GM23338 (cell line): ENCODE measurements around the gene C10orf71. TPM values are rescaled to one million over a fixed set of nuclear protein-coding genes. Genes with fewer than 3 reads are reported as not detected.

Experiments used
- ATAC-seq: fragments of 200-7000 bp; cut with Tn5 transposase; 3 replicates; pipeline ENCODE4 v1.9.1; 2020
- DNase-seq: peaks from one replicate; pipeline ENCODE4 v3.0.0-alpha.2; 2015; ENCODE audit warnings: low spot score
- H2AFZ ChIP-seq: fragments of 200-600 bp; sonication (generic); 2 replicates; pipeline ENCODE4 v1.8.0; 2016; ENCODE audit warnings: antibody characterized with exemption, mild to moderate bottlenecking, moderate library complexity
- H3F3A ChIP-seq: fragments of 200-600 bp; sonication (generic); replicated peaks from 2 replicates; pipeline ENCODE4 v1.8.0; 2017; ENCODE audit warnings: antibody characterized with exemption, mixed run types, low read depth
- H3K27ac ChIP-seq: fragments of 200-600 bp; sonication (generic); 2 replicates; pipeline ENCODE4 v1.6.1; 2016; ENCODE audit warnings: low read depth
- H3K27me3 ChIP-seq: fragments of 200-600 bp; sonication (generic); 2 replicates; pipeline ENCODE4 v1.8.0; 2016; ENCODE audit warnings: mild to moderate bottlenecking, mixed run types, moderate library complexity; ENCODE audit not compliant: insufficient read depth
- H3K36me3 ChIP-seq: fragments of 200-600 bp; sonication (generic); 2 replicates; pipeline ENCODE4 v1.8.0; 2016; ENCODE audit warnings: mild to moderate bottlenecking; ENCODE audit not compliant: insufficient read depth
- H3K4me1 ChIP-seq: fragments of 200-600 bp; sonication (generic); 2 replicates; pipeline ENCODE4 v1.8.0; 2016; ENCODE audit warnings: mild to moderate bottlenecking, moderate library complexity; ENCODE audit not compliant: insufficient read depth
- H3K4me2 ChIP-seq: fragments of 200-600 bp; sonication (generic); 2 replicates; pipeline ENCODE4 v1.7.1; 2017; ENCODE audit warnings: mixed run types
- H3K4me3 ChIP-seq: fragments of 200-600 bp; sonication (generic); 2 replicates; pipeline ENCODE4 v1.6.1; 2016; ENCODE audit warnings: mixed run types
- H3K79me2 ChIP-seq: fragments of 200-600 bp; sonication (generic); replicated peaks from 2 replicates; pipeline ENCODE4 v1.8.0; 2017; ENCODE audit warnings: mild to moderate bottlenecking; ENCODE audit not compliant: insufficient read depth
- H3K9me2 ChIP-seq: fragments of 200-600 bp; sonication (generic); 2 replicates; pipeline ENCODE4 v1.8.0; 2017; ENCODE audit not compliant: insufficient read depth
- H4K20me1 ChIP-seq: fragments of 200-600 bp; sonication (generic); replicated peaks from 2 replicates; pipeline ENCODE4 v1.8.0; 2017; ENCODE audit warnings: mild to moderate bottlenecking; ENCODE audit not compliant: insufficient read depth
- H3K27ac Mint-ChIP-seq: 2 replicates; pipeline ENCODE4 v1.8.0; 2020; ENCODE audit warnings: inconsistent platforms, mild to moderate bottlenecking, moderate library complexity, mixed read lengths
- H3K27me3 Mint-ChIP-seq: 3 replicates; pipeline ENCODE4 v1.8.0; 2022; ENCODE audit warnings: low read depth, mild to moderate bottlenecking, moderate library complexity, mixed read lengths, inconsistent platforms; ENCODE audit not compliant: insufficient read depth, poor library complexity
- H3K36me3 Mint-ChIP-seq: 3 replicates; pipeline ENCODE4 v1.8.0; 2021; ENCODE audit warnings: low read depth, mild to moderate bottlenecking, inconsistent platforms, moderate library complexity, mixed read lengths
- H3K4me1 Mint-ChIP-seq: 3 replicates; pipeline ENCODE4 v1.8.0; 2020; ENCODE audit warnings: mild to moderate bottlenecking, inconsistent platforms, mixed read lengths
- H3K4me3 Mint-ChIP-seq: 3 replicates; pipeline ENCODE4 v1.8.0; 2021; ENCODE audit warnings: moderate library complexity, mild to moderate bottlenecking, inconsistent platforms, mixed read lengths
- H3K9me3 Mint-ChIP-seq: 3 replicates; pipeline ENCODE4 v1.8.0; 2020; ENCODE audit warnings: moderate library complexity, mild to moderate bottlenecking, inconsistent platforms, mixed read lengths
- CREB1 ChIP-seq: fragments of 250-450 bp; sonication (Bioruptor Pico); IDR thresholded peaks from 2 replicates; pipeline ENCODE4 v1.5.0; 2020; ENCODE audit warnings: low read depth, mild to moderate bottlenecking, moderate library complexity
- CTCF ChIP-seq, 2 experiments: fragments of 200-600 bp in 1 of 2; sonication (generic) in 1 of 2; conservative IDR thresholded peaks; 2 replicates each; pipeline versions ENCODE4 v1.5.1 to v1.6.1; 2016 to 2017; ENCODE audit warnings: antibody characterized with exemption in 2 of 2, low read depth in 2 of 2, mild to moderate bottlenecking in 2 of 2, moderate library complexity in 1 of 2
- EZH2 ChIP-seq: fragments of 200-600 bp; sonication (generic); IDR thresholded peaks from one replicate; pipeline ENCODE4 v1.8.0; 2017; ENCODE audit warnings: antibody characterized with exemption, mild to moderate bottlenecking, low read depth; ENCODE audit not compliant: unreplicated experiment
- EZH2phosphoT487 ChIP-seq: fragments of 200-600 bp; sonication (generic); IDR thresholded peaks from one replicate; pipeline ENCODE4 v1.8.1; 2018; ENCODE audit warnings: antibody characterized with exemption; ENCODE audit not compliant: unreplicated experiment
- JUNB ChIP-seq: IDR thresholded peaks from one replicate; pipeline ENCODE4 v1.6.1; 2016; ENCODE audit warnings: antibody characterized with exemption; ENCODE audit not compliant: unreplicated experiment
- NANOG ChIP-seq: IDR thresholded peaks from 2 replicates; pipeline ENCODE4 v1.6.1; 2016; ENCODE audit warnings: antibody characterized with exemption, borderline replicate concordance
- POLR2AphosphoS5 ChIP-seq: IDR thresholded peaks from 2 replicates; pipeline ENCODE4 v1.6.1; 2016; ENCODE audit warnings: antibody characterized with exemption, low read depth
- STAT1 ChIP-seq: IDR thresholded peaks from one replicate; pipeline ENCODE4 v1.6.1; 2016; ENCODE audit warnings: antibody characterized with exemption; ENCODE audit not compliant: unreplicated experiment
- ZNF114 ChIP-seq: fragments of 250-450 bp; sonication (Bioruptor Pico); IDR thresholded peaks from 2 replicates; pipeline ENCODE4 v1.5.0; 2020; ENCODE audit warnings: mild to moderate bottlenecking, moderate library complexity
- ZNF331 ChIP-seq: fragments of 250-450 bp; sonication (Bioruptor Pico); IDR thresholded peaks from 2 replicates; pipeline ENCODE4 v1.5.0; 2020; ENCODE audit warnings: low read depth, mild to moderate bottlenecking, moderate library complexity
- polyA plus RNA-seq: library from polyadenylated mRNA; unstranded; fragments of >200 nt; fragmentation: Nextera tagmentation; extraction: Ambion mirVana; gene quantifications from 2 replicates; pipeline ENCODE4 v1.2.1, GENCODE V29; 2016
- total RNA-seq: library from RNA; depleted of rRNA; stranded (reverse); fragments of >200 nt; shearing (Covaris generic); gene quantifications from 2 replicates; pipeline ENCODE4 v1.2.3, GENCODE V29; 2014
- TF ChIP-seq, protein P1 (sequence below): fragments of 250-450 bp; sonication (Bioruptor Pico); IDR thresholded peaks from 2 replicates; pipeline ENCODE4 v1.5.0; 2020; ENCODE audit warnings: mild to moderate bottlenecking, moderate library complexity
- TF ChIP-seq, protein P2 (sequence below): IDR thresholded peaks from 2 replicates; pipeline ENCODE4 v1.6.1; 2016; ENCODE audit warnings: antibody characterized with exemption
- TF ChIP-seq, protein P3 (sequence below): IDR thresholded peaks from one replicate; pipeline ENCODE4 v1.6.1; 2018; ENCODE audit warnings: antibody characterized with exemption; ENCODE audit not compliant: unreplicated experiment

The C10orf71 gene
- total and polyA plus RNA-seq, 2 experiments from 2014 or later: not detected

DNA sequence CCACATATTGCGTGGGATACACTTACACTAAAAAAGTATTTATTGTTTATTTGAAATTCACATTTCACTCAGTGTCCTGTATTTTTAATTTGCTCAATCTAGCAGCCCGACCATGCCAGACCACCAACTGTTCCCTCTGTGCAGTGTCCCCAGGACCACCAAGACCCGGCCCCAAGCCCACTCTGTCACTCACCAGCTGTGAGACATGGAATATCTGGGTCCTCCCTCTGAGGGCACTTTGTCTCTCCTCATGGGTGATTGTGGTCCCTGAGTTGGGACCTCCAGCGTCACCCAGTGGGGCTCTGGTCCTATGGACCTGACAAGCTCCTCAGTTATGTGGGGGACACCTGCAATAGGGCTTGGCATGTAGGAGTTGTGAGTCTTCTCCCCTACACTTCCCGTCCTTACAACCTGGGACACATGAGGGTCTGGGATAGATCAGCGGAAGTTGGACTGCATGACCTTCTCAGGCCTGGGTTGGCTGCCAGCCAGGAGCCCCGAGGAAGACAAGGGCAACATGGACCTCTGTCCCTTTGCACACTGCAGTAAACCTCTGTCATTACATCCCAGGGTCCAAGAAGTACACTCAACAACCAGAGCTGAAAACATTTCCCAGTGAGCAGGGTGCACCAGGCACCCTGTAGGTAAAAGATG, 12.1 kb downstream of the C10orf71 start:
- Histone ChIP-seq H3K4me3 (no peak overlapping the region), H3K4me2 (no peak overlapping the region), H2AFZ (no peak overlapping the region), H3K9me2 (peaks cover 4% of the 10 kb centered on the region; the same call in 1 of the 2 replicates), H4K20me1 (no peaks in the 10 kb centered on the region), H3F3A (no peaks in the 10 kb centered on the region), H3K27ac (no peak overlapping the region), H3K79me2 (no peaks in the 10 kb centered on the region), H3K4me1 (no peaks in the 10 kb centered on the region), H3K27me3 (no peaks in the 10 kb centered on the region), H3K36me3 (no peaks in the 10 kb centered on the region)
- H3K27ac Mint-ChIP-seq: no peak overlapping the region
- no peaks in the 10 kb centered on the region for H3K27me3 Mint-ChIP-seq
- no peak for TF ChIP-seq STAT1
- TF ChIP-seq ZNF331: no peak
- no peak for TF ChIP-seq CREB1 (CRISPR knock-in tag)
- TF ChIP-seq, protein P1, sequence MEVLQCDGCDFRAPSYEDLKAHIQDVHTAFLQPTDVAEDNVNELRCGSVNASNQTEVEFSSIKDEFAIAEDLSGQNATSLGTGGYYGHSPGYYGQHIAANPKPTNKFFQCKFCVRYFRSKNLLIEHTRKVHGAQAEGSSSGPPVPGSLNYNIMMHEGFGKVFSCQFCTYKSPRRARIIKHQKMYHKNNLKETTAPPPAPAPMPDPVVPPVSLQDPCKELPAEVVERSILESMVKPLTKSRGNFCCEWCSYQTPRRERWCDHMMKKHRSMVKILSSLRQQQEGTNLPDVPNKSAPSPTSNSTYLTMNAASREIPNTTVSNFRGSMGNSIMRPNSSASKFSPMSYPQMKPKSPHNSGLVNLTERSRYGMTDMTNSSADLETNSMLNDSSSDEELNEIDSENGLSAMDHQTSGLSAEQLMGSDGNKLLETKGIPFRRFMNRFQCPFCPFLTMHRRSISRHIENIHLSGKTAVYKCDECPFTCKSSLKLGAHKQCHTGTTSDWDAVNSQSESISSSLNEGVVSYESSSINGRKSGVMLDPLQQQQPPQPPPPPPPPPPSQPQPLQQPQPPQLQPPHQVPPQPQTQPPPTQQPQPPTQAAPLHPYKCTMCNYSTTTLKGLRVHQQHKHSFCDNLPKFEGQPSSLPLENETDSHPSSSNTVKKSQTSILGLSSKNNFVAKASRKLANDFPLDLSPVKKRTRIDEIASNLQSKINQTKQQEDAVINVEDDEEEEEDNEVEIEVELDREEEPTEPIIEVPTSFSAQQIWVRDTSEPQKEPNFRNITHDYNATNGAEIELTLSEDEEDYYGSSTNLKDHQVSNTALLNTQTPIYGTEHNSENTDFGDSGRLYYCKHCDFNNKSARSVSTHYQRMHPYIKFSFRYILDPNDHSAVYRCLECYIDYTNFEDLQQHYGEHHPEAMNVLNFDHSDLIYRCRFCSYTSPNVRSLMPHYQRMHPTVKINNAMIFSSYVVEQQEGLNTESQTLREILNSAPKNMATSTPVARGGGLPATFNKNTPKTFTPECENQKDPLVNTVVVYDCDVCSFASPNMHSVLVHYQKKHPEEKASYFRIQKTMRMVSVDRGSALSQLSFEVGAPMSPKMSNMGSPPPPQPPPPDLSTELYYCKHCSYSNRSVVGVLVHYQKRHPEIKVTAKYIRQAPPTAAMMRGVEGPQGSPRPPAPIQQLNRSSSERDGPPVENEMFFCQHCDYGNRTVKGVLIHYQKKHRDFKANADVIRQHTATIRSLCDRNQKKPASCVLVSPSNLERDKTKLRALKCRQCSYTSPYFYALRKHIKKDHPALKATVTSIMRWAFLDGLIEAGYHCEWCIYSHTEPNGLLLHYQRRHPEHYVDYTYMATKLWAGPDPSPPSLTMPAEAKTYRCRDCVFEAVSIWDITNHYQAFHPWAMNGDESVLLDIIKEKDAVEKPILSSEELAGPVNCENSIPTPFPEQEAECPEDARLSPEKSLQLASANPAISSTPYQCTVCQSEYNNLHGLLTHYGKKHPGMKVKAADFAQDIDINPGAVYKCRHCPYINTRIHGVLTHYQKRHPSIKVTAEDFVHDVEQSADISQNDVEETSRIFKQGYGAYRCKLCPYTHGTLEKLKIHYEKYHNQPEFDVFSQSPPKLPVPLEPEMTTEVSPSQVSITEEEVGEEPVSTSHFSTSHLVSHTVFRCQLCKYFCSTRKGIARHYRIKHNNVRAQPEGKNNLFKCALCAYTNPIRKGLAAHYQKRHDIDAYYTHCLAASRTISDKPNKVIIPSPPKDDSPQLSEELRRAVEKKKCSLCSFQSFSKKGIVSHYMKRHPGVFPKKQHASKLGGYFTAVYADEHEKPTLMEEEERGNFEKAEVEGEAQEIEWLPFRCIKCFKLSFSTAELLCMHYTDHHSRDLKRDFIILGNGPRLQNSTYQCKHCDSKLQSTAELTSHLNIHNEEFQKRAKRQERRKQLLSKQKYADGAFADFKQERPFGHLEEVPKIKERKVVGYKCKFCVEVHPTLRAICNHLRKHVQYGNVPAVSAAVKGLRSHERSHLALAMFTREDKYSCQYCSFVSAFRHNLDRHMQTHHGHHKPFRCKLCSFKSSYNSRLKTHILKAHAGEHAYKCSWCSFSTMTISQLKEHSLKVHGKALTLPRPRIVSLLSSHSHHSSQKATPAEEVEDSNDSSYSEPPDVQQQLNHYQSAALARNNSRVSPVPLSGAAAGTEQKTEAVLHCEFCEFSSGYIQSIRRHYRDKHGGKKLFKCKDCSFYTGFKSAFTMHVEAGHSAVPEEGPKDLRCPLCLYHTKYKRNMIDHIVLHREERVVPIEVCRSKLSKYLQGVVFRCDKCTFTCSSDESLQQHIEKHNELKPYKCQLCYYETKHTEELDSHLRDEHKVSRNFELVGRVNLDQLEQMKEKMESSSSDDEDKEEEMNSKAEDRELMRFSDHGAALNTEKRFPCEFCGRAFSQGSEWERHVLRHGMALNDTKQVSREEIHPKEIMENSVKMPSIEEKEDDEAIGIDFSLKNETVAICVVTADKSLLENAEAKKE (CRISPR knock-in tag): no peak
- no peak for TF ChIP-seq JUNB
- TF ChIP-seq EZH2phosphoT487: no peak
- no peak for TF ChIP-seq CTCF (conservative IDR thresholded peaks at IDR 0.05; ENCODE audit: low read depth in 2 of 2)
- TF ChIP-seq EZH2: no peak
- TF ChIP-seq, protein P2, sequence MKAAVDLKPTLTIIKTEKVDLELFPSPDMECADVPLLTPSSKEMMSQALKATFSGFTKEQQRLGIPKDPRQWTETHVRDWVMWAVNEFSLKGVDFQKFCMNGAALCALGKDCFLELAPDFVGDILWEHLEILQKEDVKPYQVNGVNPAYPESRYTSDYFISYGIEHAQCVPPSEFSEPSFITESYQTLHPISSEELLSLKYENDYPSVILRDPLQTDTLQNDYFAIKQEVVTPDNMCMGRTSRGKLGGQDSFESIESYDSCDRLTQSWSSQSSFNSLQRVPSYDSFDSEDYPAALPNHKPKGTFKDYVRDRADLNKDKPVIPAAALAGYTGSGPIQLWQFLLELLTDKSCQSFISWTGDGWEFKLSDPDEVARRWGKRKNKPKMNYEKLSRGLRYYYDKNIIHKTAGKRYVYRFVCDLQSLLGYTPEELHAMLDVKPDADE: no peak
- TF ChIP-seq ZNF114 (CRISPR knock-in tag): no peak
- TF ChIP-seq NANOG: no peak
- TF ChIP-seq, protein P3, sequence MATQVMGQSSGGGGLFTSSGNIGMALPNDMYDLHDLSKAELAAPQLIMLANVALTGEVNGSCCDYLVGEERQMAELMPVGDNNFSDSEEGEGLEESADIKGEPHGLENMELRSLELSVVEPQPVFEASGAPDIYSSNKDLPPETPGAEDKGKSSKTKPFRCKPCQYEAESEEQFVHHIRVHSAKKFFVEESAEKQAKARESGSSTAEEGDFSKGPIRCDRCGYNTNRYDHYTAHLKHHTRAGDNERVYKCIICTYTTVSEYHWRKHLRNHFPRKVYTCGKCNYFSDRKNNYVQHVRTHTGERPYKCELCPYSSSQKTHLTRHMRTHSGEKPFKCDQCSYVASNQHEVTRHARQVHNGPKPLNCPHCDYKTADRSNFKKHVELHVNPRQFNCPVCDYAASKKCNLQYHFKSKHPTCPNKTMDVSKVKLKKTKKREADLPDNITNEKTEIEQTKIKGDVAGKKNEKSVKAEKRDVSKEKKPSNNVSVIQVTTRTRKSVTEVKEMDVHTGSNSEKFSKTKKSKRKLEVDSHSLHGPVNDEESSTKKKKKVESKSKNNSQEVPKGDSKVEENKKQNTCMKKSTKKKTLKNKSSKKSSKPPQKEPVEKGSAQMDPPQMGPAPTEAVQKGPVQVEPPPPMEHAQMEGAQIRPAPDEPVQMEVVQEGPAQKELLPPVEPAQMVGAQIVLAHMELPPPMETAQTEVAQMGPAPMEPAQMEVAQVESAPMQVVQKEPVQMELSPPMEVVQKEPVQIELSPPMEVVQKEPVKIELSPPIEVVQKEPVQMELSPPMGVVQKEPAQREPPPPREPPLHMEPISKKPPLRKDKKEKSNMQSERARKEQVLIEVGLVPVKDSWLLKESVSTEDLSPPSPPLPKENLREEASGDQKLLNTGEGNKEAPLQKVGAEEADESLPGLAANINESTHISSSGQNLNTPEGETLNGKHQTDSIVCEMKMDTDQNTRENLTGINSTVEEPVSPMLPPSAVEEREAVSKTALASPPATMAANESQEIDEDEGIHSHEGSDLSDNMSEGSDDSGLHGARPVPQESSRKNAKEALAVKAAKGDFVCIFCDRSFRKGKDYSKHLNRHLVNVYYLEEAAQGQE: no peak
- TF ChIP-seq POLR2AphosphoS5: no peak
- no peak overlapping the region for H3K4me3 Mint-ChIP-seq
- no peaks in the 10 kb centered on the region for H3K4me1 Mint-ChIP-seq
- no peak for DNase-seq
- H3K9me3 Mint-ChIP-seq: no peaks in the 10 kb centered on the region; the same call in 2 of the 3 replicates
- no peaks in the 10 kb centered on the region for H3K36me3 Mint-ChIP-seq
- ATAC-seq: no peak
